Measurements from ENCODE around the gene UMPS.

The UMPS gene

DNA sequence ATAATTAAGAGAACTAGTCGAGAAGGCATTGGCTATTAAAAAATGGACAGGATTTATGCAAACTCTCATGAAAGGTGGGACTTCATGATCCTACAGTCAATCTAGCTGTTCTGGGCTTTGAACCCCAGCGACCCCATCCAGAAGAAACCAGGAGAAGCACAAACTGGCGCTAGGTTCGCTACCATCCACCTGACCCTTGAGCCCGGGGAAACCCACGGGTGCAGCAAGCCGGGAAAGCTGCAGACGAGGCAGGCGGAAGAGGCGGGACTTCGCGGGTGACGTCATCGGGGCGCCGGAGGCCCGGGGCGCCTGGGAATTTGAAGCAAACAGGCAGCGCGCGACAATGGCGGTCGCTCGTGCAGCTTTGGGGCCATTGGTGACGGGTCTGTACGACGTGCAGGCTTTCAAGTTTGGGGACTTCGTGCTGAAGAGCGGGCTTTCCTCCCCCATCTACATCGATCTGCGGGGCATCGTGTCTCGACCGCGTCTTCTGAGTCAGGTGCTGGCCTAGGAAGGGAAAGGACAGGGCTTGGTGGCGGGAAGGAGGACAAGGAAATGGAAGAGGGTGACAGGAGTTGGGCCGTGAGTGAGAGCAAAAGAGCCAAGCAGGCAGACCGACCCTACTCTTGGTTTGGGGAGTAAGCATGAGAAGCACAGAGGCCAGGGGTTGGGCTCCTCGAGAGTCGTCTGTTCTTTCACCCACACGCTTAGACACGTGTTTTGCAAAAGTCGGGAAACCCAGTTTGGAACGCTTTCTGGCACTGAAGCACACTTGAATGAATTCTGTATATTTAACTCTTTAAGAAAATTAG is at the start of gene UMPS (continued):
- TF ChIP-seq, protein P1, sequence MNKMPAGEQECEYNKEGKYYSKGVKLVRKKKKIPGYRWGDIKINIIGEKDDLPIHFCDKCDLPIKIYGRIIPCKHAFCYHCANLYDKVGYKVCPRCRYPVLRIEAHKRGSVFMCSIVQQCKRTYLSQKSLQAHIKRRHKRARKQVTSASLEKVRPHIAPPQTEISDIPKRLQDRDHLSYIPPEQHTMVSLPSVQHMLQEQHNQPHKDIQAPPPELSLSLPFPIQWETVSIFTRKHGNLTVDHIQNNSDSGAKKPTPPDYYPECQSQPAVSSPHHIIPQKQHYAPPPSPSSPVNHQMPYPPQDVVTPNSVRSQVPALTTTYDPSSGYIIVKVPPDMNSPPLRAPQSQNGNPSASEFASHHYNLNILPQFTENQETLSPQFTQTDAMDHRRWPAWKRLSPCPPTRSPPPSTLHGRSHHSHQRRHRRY (tag by site-specific recombination; IDR thresholded peaks at IDR 0.05), result no peak
- no peak for TF ChIP-seq SCRT1 (tag by site-specific recombination; IDR thresholded peaks at IDR 0.05; ENCODE audit: borderline replicate concordance)
- peak; percentile 42; the same call in 1 of the 2 replicates for TF ChIP-seq ZNF394 (tag by site-specific recombination; IDR thresholded peaks at IDR 0.05; ENCODE audit: borderline replicate concordance)
- TF ChIP-seq ZNF302 (tag by site-specific recombination; IDR thresholded peaks at IDR 0.05; ENCODE audit: low read depth), result no peak
- TF ChIP-seq, protein P2, sequence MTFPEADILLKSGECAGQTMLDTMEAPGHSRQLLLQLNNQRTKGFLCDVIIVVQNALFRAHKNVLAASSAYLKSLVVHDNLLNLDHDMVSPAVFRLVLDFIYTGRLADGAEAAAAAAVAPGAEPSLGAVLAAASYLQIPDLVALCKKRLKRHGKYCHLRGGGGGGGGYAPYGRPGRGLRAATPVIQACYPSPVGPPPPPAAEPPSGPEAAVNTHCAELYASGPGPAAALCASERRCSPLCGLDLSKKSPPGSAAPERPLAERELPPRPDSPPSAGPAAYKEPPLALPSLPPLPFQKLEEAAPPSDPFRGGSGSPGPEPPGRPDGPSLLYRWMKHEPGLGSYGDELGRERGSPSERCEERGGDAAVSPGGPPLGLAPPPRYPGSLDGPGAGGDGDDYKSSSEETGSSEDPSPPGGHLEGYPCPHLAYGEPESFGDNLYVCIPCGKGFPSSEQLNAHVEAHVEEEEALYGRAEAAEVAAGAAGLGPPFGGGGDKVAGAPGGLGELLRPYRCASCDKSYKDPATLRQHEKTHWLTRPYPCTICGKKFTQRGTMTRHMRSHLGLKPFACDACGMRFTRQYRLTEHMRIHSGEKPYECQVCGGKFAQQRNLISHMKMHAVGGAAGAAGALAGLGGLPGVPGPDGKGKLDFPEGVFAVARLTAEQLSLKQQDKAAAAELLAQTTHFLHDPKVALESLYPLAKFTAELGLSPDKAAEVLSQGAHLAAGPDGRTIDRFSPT (tag by site-specific recombination; IDR thresholded peaks at IDR 0.05), result no peak
- TF ChIP-seq GLIS1 (tag by site-specific recombination; IDR thresholded peaks at IDR 0.05), result no peak; the same call in 1 of the 2 replicates
- TF ChIP-seq ZNF274 (IDR thresholded peaks at IDR 0.05; ENCODE audit: low read length), result no peak
- no peak for TF ChIP-seq ZNF274 (tag by site-specific recombination; IDR thresholded peaks at IDR 0.05; ENCODE audit: borderline replicate concordance)
- no peak for TF ChIP-seq ZNF830 (tag by site-specific recombination; IDR thresholded peaks at IDR 0.05; ENCODE audit: low read depth)
- TF ChIP-seq, protein P3, sequence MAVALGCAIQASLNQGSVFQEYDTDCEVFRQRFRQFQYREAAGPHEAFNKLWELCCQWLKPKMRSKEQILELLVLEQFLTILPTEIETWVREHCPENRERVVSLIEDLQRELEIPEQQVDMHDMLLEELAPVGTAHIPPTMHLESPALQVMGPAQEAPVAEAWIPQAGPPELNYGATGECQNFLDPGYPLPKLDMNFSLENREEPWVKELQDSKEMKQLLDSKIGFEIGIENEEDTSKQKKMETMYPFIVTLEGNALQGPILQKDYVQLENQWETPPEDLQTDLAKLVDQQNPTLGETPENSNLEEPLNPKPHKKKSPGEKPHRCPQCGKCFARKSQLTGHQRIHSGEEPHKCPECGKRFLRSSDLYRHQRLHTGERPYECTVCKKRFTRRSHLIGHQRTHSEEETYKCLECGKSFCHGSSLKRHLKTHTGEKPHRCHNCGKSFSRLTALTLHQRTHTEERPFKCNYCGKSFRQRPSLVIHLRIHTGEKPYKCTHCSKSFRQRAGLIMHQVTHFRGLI (tag by site-specific recombination; IDR thresholded peaks at IDR 0.05), result no peak
- TF ChIP-seq, protein P4, sequence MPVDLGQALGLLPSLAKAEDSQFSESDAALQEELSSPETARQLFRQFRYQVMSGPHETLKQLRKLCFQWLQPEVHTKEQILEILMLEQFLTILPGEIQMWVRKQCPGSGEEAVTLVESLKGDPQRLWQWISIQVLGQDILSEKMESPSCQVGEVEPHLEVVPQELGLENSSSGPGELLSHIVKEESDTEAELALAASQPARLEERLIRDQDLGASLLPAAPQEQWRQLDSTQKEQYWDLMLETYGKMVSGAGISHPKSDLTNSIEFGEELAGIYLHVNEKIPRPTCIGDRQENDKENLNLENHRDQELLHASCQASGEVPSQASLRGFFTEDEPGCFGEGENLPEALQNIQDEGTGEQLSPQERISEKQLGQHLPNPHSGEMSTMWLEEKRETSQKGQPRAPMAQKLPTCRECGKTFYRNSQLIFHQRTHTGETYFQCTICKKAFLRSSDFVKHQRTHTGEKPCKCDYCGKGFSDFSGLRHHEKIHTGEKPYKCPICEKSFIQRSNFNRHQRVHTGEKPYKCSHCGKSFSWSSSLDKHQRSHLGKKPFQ (tag by site-specific recombination; IDR thresholded peaks at IDR 0.05), result 0 out of 2 replicates have a peak, but pooled peaks have one; percentile 34
- no peak for TF ChIP-seq ZNF426 (tag by site-specific recombination; IDR thresholded peaks at IDR 0.05)
- no peak for TF ChIP-seq ZNF37A (tag by site-specific recombination; IDR thresholded peaks at IDR 0.05)
- TF ChIP-seq ZNF514 (tag by site-specific recombination; IDR thresholded peaks at IDR 0.05), result no peak
- TF ChIP-seq KLF1 (tag by site-specific recombination; IDR thresholded peaks at IDR 0.05), result no peak
- no peak for TF ChIP-seq ZSCAN23 (tag by site-specific recombination; IDR thresholded peaks at IDR 0.05)
- TF ChIP-seq, protein P5, sequence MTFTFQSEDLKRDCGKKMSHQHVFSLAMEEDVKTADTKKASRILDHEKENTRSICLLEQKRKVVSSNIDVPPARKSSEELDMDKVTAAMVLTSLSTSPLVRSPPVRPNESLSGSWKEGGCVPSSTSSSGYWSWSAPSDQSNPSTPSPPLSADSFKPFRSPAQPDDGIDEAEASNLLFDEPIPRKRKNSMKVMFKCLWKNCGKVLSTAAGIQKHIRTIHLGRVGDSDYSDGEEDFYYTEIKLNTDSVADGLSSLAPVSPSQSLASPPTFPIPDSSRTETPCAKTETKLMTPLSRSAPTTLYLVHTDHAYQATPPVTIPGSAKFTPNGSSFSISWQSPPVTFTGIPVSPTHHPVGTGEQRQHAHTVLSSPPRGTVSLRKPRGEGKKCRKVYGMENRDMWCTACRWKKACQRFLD (tag by site-specific recombination; IDR thresholded peaks at IDR 0.05), result no peak
- no peak for TF ChIP-seq ZNF16 (tag by site-specific recombination; IDR thresholded peaks at IDR 0.05; ENCODE audit: low read depth)
- TF ChIP-seq OSR2 (tag by site-specific recombination; IDR thresholded peaks at IDR 0.05), result no peak
- no peak for TF ChIP-seq ZNF777 (tag by site-specific recombination; IDR thresholded peaks at IDR 0.05; ENCODE audit: borderline replicate concordance)
- TF ChIP-seq, protein P6, sequence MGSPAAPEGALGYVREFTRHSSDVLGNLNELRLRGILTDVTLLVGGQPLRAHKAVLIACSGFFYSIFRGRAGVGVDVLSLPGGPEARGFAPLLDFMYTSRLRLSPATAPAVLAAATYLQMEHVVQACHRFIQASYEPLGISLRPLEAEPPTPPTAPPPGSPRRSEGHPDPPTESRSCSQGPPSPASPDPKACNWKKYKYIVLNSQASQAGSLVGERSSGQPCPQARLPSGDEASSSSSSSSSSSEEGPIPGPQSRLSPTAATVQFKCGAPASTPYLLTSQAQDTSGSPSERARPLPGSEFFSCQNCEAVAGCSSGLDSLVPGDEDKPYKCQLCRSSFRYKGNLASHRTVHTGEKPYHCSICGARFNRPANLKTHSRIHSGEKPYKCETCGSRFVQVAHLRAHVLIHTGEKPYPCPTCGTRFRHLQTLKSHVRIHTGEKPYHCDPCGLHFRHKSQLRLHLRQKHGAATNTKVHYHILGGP (tag by site-specific recombination; IDR thresholded peaks at IDR 0.05), result no peak
- no peak for TF ChIP-seq REPIN1 (tag by site-specific recombination; IDR thresholded peaks at IDR 0.05; ENCODE audit: low read depth)
- TF ChIP-seq, protein P7, sequence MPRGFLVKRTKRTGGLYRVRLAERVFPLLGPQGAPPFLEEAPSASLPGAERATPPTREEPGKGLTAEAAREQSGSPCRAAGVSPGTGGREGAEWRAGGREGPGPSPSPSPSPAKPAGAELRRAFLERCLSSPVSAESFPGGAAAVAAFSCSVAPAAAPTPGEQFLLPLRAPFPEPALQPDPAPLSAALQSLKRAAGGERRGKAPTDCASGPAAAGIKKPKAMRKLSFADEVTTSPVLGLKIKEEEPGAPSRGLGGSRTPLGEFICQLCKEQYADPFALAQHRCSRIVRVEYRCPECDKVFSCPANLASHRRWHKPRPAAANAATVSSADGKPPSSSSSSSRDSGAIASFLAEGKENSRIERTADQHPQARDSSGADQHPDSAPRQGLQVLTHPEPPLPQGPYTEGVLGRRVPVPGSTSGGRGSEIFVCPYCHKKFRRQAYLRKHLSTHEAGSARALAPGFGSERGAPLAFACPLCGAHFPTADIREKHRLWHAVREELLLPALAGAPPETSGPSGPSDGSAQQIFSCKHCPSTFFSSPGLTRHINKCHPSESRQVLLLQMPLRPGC (tag by site-specific recombination; IDR thresholded peaks at IDR 0.05), result no peak
- no peak for TF ChIP-seq TCF7L2 (IDR thresholded peaks at IDR 0.05; ENCODE audit: borderline replicate concordance, low read depth, low read length)
- TF ChIP-seq ZNF174 (tag by site-specific recombination; IDR thresholded peaks at IDR 0.05), result no peak

All from HEK293 (cell line).